ENCODE measurements around the gene KLK6.

GRCh38 chr19:50926144-50926543 lies 43.2 kb downstream of the KLK6 start:
- no peak for TF ChIP-seq MXI1 (IDR thresholded peaks at IDR 0.05; ENCODE audit: low read depth, low read length)
- TF ChIP-seq CTCF (IDR thresholded peaks at IDR 0.05), result no peak
- no peak for TF ChIP-seq REST (IDR thresholded peaks at IDR 0.05; ENCODE audit: low read depth, low read length)
- no peak for TF ChIP-seq EP300 (IDR thresholded peaks at IDR 0.05; ENCODE audit: borderline replicate concordance in 1 of 2, low read depth in 1 of 2, low read length in 1 of 2)
- no peak for TF ChIP-seq SMC3 (IDR thresholded peaks at IDR 0.05; ENCODE audit: low read depth, low read length)
- no peak for TF ChIP-seq FOSL2 (IDR thresholded peaks at IDR 0.05; ENCODE audit: borderline replicate concordance, low read depth)
- no peak for TF ChIP-seq FOXJ3 (CRISPR knock-in tag; IDR thresholded peaks at IDR 0.05)
- no peak for TF ChIP-seq NFIC (IDR thresholded peaks at IDR 0.05; ENCODE audit: borderline replicate concordance)
- TF ChIP-seq TEAD4 (IDR thresholded peaks at IDR 0.05; ENCODE audit: borderline replicate concordance, insufficient read depth), result no peak
- TF ChIP-seq RAD21 (IDR thresholded peaks at IDR 0.05; ENCODE audit: low read length), result no peak
- no peak for TF ChIP-seq TAF1 (IDR thresholded peaks at IDR 0.05; ENCODE audit: borderline replicate concordance, low read depth, low read length)
- TF ChIP-seq PBX3 (IDR thresholded peaks at IDR 0.05), result no peak
- no peak for TF ChIP-seq NRF1 (IDR thresholded peaks at IDR 0.05; ENCODE audit: low read depth, low read length)

All from SK-N-SH (cell line).